ENCODE measurements around the gene TGM2. TPM values are rescaled to one million over a fixed set of nuclear protein-coding genes. Genes with fewer than 3 reads are reported as not detected.

TGM2 gene
- total RNA-seq, 2 experiments from 2014 or later: not detected

DNA sequence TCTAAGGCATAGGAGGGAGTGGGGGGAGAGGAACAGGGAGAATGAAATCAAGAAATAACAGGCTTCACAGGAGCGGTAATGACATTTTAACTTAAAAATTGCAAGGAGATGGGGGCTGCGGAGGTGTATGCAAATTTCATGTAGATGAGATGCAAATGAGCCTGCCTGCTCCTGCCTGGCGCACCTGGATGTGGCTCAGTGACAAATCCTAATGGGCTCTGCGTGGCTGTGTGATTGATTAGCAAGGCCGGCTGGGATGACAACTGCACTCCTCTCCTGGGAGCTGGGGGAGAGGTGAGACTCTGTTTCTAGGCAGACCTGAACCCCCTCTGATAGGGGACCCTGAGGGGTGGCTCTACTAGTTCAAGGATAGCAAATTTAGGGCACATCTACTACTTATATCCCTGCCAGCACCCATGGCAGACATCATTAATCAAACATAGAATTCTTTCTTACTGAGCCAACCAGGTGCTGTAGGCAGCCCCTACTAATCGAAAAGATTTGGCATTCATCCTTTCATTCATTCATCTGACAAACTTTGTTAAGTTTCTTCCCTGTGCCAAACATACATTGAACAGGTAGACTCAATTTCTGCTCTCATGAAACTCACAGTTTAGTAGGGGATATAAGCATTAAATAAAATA lies 38.4 kb upstream of the TGM2 start:
- Mint-ChIP-seq H3K27ac (no peak overlapping the region), H3K4me1 (ENCODE audit: low read depth) (no peaks in the 10 kb centered on the region), H3K36me3 (ENCODE audit: low read depth) (no peaks in the 10 kb centered on the region), H3K4me3 (no peak overlapping the region), H3K9me3 (no peaks in the 10 kb centered on the region), H3K27me3 (peaks cover 3% of the 10 kb centered on the region)
- intact Hi-C loops (cut with micrococcal nuclease): no loop called here
- CTCF ChIA-PET: interaction anchor here (0.6 kb wide), 1 partner anchor 18 kb away, joined by 3 read pairs; no protein-coding TSS in a partner anchor
- ATAC-seq (no peak), DNase-seq (no peak)
- TF ChIP-seq, protein P1, sequence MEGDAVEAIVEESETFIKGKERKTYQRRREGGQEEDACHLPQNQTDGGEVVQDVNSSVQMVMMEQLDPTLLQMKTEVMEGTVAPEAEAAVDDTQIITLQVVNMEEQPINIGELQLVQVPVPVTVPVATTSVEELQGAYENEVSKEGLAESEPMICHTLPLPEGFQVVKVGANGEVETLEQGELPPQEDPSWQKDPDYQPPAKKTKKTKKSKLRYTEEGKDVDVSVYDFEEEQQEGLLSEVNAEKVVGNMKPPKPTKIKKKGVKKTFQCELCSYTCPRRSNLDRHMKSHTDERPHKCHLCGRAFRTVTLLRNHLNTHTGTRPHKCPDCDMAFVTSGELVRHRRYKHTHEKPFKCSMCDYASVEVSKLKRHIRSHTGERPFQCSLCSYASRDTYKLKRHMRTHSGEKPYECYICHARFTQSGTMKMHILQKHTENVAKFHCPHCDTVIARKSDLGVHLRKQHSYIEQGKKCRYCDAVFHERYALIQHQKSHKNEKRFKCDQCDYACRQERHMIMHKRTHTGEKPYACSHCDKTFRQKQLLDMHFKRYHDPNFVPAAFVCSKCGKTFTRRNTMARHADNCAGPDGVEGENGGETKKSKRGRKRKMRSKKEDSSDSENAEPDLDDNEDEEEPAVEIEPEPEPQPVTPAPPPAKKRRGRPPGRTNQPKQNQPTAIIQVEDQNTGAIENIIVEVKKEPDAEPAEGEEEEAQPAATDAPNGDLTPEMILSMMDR (IDR thresholded peaks at IDR 0.05): no peak
- POLR2A ChIA-PET: no interaction called here

DNA sequence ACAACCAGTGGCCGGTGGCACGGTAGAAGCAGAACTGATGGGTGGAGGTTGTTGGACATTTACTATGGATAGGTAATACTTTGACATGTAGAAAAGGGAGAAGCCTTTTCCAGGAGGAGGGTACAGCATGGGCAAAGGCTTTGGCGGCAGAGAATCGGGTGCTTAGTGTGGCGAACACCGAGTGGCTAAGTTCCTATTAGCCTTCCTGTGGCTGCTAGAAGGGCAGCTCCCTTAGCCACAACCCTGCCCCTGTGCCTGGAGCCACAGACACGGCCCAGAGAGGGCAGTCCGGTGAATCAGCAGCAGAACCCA lies 37.9 kb upstream of the TGM2 start:
- Mint-ChIP-seq H3K9me3 (no peaks in the 10 kb centered on the region), H3K36me3 (ENCODE audit: low read depth) (no peaks in the 10 kb centered on the region), H3K27me3 (peaks cover 3% of the 10 kb centered on the region), H3K27ac (no peak overlapping the region), H3K4me1 (ENCODE audit: low read depth) (no peaks in the 10 kb centered on the region), H3K4me3 (no peak overlapping the region)
- intact Hi-C loops (cut with micrococcal nuclease): no loop called here
- ChIA-PET CTCF (interaction anchor here (2.8 kb wide), 1 partner anchor 18 kb away, joined by 10 read pairs; no protein-coding TSS in a partner anchor), POLR2A (no interaction called here)
- no peak for ATAC-seq
- TF ChIP-seq, protein P1 (IDR thresholded peaks at IDR 0.05): no peak
- no peak for DNase-seq

DNA sequence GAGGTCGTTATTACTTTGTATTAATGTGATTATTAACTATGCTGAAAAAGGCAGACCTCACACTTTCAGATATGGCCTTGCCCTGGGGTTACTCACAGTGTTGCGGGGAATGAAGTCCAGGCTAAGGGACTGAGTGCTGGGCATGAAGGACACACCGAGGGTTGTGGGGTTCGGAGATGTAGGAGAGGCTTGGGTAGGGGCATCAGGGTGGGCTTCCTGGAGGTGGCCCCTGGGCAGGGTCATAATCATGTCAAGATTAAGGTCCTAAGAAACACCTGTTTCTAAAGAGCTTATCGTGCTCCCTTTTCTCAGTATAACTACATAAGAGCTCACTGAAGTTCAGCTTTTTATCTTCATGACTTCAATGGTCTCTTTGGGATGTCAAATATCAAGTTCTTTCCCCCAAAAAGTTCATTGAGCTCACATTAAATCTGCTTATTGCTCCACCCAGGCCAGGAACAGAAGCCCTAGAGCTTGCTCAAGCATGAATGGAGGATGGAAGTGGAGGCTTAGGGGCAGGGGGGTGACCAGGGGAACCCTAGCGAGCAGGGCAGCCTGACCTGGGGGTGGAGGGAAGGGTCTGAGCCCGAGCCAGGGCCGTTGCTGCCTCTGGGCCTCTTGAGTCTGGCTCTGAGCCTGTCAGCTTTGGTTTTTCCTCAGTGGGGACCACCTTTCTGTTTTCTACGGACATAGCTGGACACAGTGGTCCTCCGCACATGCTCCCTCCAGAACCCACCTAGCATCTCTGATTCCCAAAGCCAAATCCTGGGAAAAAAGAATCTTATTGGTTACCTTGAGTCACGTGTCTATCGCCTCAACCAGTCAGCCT lies 37.3 kb upstream of the TGM2 start:
- TF ChIP-seq, protein P1 (IDR thresholded peaks at IDR 0.05): no peak
- Mint-ChIP-seq H3K27me3 (no peaks in the 10 kb centered on the region), H3K27ac (no peak overlapping the region), H3K4me3 (no peak overlapping the region), H3K36me3 (ENCODE audit: low read depth) (no peaks in the 10 kb centered on the region), H3K4me1 (ENCODE audit: low read depth) (no peaks in the 10 kb centered on the region), H3K9me3 (no peaks in the 10 kb centered on the region)
- ChIA-PET CTCF (interaction anchor here (1.7 to 2.8 kb wide), 2 partner anchors 19 to 24 kb away, joined by 4 to 10 read pairs; no protein-coding TSS in a partner anchor), POLR2A (no interaction called here)
- ATAC-seq (no peak), DNase-seq (no peak)
- intact Hi-C loops (cut with micrococcal nuclease): no loop called here

DNA sequence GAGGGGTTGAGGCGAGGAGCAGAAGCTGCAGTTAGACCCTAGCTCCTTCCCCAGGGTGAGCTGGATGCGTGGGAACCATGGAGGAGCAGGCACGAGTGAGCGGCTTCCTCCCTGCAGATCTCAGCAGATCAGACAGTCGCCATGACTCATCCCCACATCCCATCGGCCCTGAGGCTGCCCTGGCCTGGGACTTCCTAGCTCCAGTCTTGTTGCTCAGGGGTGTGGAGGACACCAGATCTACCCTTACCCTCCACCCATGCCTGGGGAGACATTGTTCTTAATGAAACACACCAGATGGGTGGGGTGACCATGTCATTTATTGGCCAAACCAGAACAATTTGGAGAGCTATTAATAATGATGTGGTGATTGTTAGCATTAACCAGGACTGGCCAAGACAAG lies 36.3 kb upstream of the TGM2 start:
- no peaks in the 10 kb centered on the region for H3K27me3 Mint-ChIP-seq
- H3K4me3 Mint-ChIP-seq: no peak overlapping the region
- ATAC-seq (no peak), DNase-seq (no peak)
- no peak overlapping the region for H3K27ac Mint-ChIP-seq
- intact Hi-C loops (cut with micrococcal nuclease): no loop called here
- TF ChIP-seq, protein P1 (IDR thresholded peaks at IDR 0.05): no peak
- no peaks in the 10 kb centered on the region for H3K9me3 Mint-ChIP-seq
- H3K4me1 Mint-ChIP-seq (ENCODE audit: low read depth): no peaks in the 10 kb centered on the region
- CTCF ChIA-PET: interaction anchor here (1.7 to 2.8 kb wide), 2 partner anchors 20 to 25 kb away, joined by 4 to 10 read pairs; no protein-coding TSS in a partner anchor
- POLR2A ChIA-PET: interaction anchor here (0.9 kb wide), 1 partner anchor 12 kb away, joined by 4 read pairs; no protein-coding TSS in a partner anchor
- H3K36me3 Mint-ChIP-seq (ENCODE audit: low read depth): no peaks in the 10 kb centered on the region

DNA sequence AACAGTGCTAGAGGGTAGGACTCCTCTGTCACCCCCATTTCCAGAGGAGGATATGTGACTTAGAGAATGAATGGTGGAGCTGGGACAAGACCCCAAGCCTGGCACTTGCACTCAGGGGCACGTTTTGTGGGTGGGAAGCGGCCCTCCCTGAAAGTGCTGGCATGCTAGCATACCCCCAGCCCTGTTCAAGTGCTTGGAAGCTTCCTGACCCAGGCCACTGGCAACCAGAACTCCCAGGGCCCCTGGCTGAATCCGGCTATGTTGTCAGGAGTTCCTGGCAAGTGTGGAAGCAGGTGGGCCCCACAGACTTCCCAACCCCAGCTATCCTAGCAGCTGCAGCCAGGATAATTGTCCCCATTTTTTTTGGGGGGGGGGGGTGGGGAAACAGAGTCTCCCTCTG lies 35.6 kb upstream of the TGM2 start:
- no peaks in the 10 kb centered on the region for H3K4me1 Mint-ChIP-seq (ENCODE audit: low read depth)
- H3K27me3 Mint-ChIP-seq: no peaks in the 10 kb centered on the region
- TF ChIP-seq, protein P1 (IDR thresholded peaks at IDR 0.05): no peak
- intact Hi-C loops (cut with micrococcal nuclease): no loop called here
- ChIA-PET POLR2A (no interaction called here), CTCF (interaction anchor here (2.8 kb wide), 1 partner anchor 21 kb away, joined by 10 read pairs; no protein-coding TSS in a partner anchor)
- H3K36me3 Mint-ChIP-seq (ENCODE audit: low read depth): no peaks in the 10 kb centered on the region
- no peaks in the 10 kb centered on the region for H3K9me3 Mint-ChIP-seq
- no peak overlapping the region for H3K27ac Mint-ChIP-seq
- DNase-seq (no peak), ATAC-seq (no peak)
- H3K4me3 Mint-ChIP-seq: no peak overlapping the region
